Brain microvascular endothelial cell (primary cell): ENCODE data around the gene MAP3K1.

Source experiments
- DNase-seq: peaks from one replicate; pipeline ENCODE4 v3.0.0-alpha.2; 2020
- H3K27ac ChIP-seq: fragments of 250-450 bp; sonication (Bioruptor Pico); 2 replicates; pipeline ENCODE4 v1.5.1; 2020; ENCODE audit warnings: mild to moderate bottlenecking, moderate library complexity
- H3K27me3 ChIP-seq: fragments of 250-450 bp; sonication (Bioruptor Pico); replicated peaks from 2 replicates; pipeline ENCODE4 v1.5.1; 2020; ENCODE audit warnings: mild to moderate bottlenecking
- H3K36me3 ChIP-seq: fragments of 250-450 bp; sonication (Bioruptor Pico); replicated peaks from 2 replicates; pipeline ENCODE4 v1.5.1; 2020; ENCODE audit warnings: mild to moderate bottlenecking
- H3K4me3 ChIP-seq: 2 replicates; pipeline ENCODE4 v1.5.1; 2011; ENCODE audit warnings: low read depth, mild to moderate bottlenecking, control low read depth, low read length, moderate library complexity
- CTCF ChIP-seq: IDR thresholded peaks from 2 replicates; pipeline ENCODE4 v1.5.1; 2011; ENCODE audit warnings: low read depth, mild to moderate bottlenecking, moderate library complexity, low read length, control low read depth, inconsistent platforms; ENCODE audit errors: missing control alignments
- in situ Hi-C: cut with HindIII; loops from 2 replicates; pipeline ENCODE4 v1.10.0; 2017; ENCODE audit warnings: low sequenced_read_pairs, low pct_ligation_motif_present

MAP3K1 gene

GRCh38 chr5:56824019-56824418 lies 8.7 kb downstream of the MAP3K1 start:
- TF ChIP-seq CTCF: no peak
- H3K27ac ChIP-seq: no peak overlapping the region
- DNase-seq: no peak
- no peak overlapping the region for H3K4me3 ChIP-seq
- in situ Hi-C loops: no loop called here
- H3K36me3 ChIP-seq: no peaks in the 10 kb centered on the region
- no peaks in the 10 kb centered on the region for H3K27me3 ChIP-seq

GRCh38 chr5:56825222-56825824 lies 10.0 kb downstream of the MAP3K1 start:
- DNase-seq: no peak
- in situ Hi-C loops: loop anchor here (25.0 kb wide), 1 partner anchor 563 kb away; no protein-coding TSS in a partner anchor
- no peak for TF ChIP-seq CTCF
- H3K4me3 ChIP-seq: no peak overlapping the region
- no peak overlapping the region for H3K27ac ChIP-seq
- H3K36me3 ChIP-seq: no peaks in the 10 kb centered on the region
- no peaks in the 10 kb centered on the region for H3K27me3 ChIP-seq

- no peak for DNase-seq
- H3K36me3 ChIP-seq: no peaks in the 10 kb centered on the region
- H3K4me3 ChIP-seq: no peak overlapping the region
- peak; percentile 66 for TF ChIP-seq CTCF
- in situ Hi-C loops: loop anchor here (25.0 kb wide), 1 partner anchor 565 kb away; no protein-coding TSS in a partner anchor
- H3K27ac ChIP-seq: no peak overlapping the region
- H3K27me3 ChIP-seq: no peaks in the 10 kb centered on the region
Observed at GRCh38 chr5:56827049-56827448, 11.7 kb downstream of the MAP3K1 start.

GRCh38 chr5:56827924-56828323 lies 12.6 kb downstream of the MAP3K1 start:
- in situ Hi-C loops: loop anchor here (25.0 kb wide), 1 partner anchor 566 kb away; no protein-coding TSS in a partner anchor
- Histone ChIP-seq H3K27ac (no peak overlapping the region), H3K36me3 (no peaks in the 10 kb centered on the region), H3K27me3 (no peaks in the 10 kb centered on the region), H3K4me3 (no peak overlapping the region)
- no peak for DNase-seq
- no peak for TF ChIP-seq CTCF

GRCh38 chr5:56829137-56829908 lies 14.0 kb downstream of the MAP3K1 start:
- no peak for TF ChIP-seq CTCF
- in situ Hi-C loops: loop anchor here (25.0 kb wide), 1 partner anchor 567 kb away; no protein-coding TSS in a partner anchor

More at GRCh38 chr5:56829137-56829908, 14.0 kb downstream of the MAP3K1 start:
- peak; percentile 32 for DNase-seq
- H3K4me3 ChIP-seq: no peak overlapping the region
- H3K27ac ChIP-seq: no peak overlapping the region
- H3K27me3 ChIP-seq: no peaks in the 10 kb centered on the region
- no peaks in the 10 kb centered on the region for H3K36me3 ChIP-seq
